ENCODE data around the gene CEMIP. TPM values are rescaled to one million over a fixed set of nuclear protein-coding genes. Genes with fewer than 3 reads are reported as not detected.

The CEMIP gene
- total and polyA plus RNA-seq, 2 experiments from 2014 or later, result 0.27 to 2.1 TPM

DNA sequence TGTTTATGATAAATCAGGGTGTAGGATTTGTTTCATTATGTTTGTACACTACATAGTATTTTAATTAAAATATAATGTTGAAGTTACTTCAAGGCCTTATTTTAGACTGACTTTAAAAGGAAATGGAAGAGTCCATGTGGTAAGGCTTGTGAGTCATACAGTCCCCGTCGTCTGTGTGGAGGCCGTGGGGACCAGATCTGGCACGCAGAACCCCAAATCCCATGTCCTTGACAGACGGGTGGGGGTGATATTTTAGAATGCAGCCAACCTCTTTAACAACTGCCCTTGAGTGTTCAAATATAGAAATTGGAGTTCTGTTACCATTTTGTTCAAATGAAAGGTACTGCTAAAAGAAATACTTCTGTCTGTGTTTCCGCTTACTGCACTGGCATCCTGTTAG lies 48.2 kb upstream of the CEMIP start (continued):
- TF ChIP-seq CREB1 (CRISPR knock-in tag; IDR thresholded peaks at IDR 0.05; ENCODE audit: low read depth) (no peak), ZNF331 (CRISPR knock-in tag; IDR thresholded peaks at IDR 0.05; ENCODE audit: low read depth) (no peak), ZNF114 (CRISPR knock-in tag; IDR thresholded peaks at IDR 0.05) (no peak), POLR2AphosphoS5 (IDR thresholded peaks at IDR 0.05; ENCODE audit: low read depth) (no peak), EZH2 (IDR thresholded peaks at IDR 0.05; ENCODE audit: low read depth, unreplicated experiment) (no peak), NANOG (IDR thresholded peaks at IDR 0.05; ENCODE audit: borderline replicate concordance) (no peak), EZH2phosphoT487 (IDR thresholded peaks at IDR 0.05; ENCODE audit: unreplicated experiment) (no peak), STAT1 (IDR thresholded peaks at IDR 0.05; ENCODE audit: unreplicated experiment) (no peak)
- TF ChIP-seq, protein P1, sequence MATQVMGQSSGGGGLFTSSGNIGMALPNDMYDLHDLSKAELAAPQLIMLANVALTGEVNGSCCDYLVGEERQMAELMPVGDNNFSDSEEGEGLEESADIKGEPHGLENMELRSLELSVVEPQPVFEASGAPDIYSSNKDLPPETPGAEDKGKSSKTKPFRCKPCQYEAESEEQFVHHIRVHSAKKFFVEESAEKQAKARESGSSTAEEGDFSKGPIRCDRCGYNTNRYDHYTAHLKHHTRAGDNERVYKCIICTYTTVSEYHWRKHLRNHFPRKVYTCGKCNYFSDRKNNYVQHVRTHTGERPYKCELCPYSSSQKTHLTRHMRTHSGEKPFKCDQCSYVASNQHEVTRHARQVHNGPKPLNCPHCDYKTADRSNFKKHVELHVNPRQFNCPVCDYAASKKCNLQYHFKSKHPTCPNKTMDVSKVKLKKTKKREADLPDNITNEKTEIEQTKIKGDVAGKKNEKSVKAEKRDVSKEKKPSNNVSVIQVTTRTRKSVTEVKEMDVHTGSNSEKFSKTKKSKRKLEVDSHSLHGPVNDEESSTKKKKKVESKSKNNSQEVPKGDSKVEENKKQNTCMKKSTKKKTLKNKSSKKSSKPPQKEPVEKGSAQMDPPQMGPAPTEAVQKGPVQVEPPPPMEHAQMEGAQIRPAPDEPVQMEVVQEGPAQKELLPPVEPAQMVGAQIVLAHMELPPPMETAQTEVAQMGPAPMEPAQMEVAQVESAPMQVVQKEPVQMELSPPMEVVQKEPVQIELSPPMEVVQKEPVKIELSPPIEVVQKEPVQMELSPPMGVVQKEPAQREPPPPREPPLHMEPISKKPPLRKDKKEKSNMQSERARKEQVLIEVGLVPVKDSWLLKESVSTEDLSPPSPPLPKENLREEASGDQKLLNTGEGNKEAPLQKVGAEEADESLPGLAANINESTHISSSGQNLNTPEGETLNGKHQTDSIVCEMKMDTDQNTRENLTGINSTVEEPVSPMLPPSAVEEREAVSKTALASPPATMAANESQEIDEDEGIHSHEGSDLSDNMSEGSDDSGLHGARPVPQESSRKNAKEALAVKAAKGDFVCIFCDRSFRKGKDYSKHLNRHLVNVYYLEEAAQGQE (IDR thresholded peaks at IDR 0.05; ENCODE audit: unreplicated experiment), result no peak
- TF ChIP-seq, protein P2, sequence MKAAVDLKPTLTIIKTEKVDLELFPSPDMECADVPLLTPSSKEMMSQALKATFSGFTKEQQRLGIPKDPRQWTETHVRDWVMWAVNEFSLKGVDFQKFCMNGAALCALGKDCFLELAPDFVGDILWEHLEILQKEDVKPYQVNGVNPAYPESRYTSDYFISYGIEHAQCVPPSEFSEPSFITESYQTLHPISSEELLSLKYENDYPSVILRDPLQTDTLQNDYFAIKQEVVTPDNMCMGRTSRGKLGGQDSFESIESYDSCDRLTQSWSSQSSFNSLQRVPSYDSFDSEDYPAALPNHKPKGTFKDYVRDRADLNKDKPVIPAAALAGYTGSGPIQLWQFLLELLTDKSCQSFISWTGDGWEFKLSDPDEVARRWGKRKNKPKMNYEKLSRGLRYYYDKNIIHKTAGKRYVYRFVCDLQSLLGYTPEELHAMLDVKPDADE (IDR thresholded peaks at IDR 0.05), result no peak
- TF ChIP-seq, protein P3, sequence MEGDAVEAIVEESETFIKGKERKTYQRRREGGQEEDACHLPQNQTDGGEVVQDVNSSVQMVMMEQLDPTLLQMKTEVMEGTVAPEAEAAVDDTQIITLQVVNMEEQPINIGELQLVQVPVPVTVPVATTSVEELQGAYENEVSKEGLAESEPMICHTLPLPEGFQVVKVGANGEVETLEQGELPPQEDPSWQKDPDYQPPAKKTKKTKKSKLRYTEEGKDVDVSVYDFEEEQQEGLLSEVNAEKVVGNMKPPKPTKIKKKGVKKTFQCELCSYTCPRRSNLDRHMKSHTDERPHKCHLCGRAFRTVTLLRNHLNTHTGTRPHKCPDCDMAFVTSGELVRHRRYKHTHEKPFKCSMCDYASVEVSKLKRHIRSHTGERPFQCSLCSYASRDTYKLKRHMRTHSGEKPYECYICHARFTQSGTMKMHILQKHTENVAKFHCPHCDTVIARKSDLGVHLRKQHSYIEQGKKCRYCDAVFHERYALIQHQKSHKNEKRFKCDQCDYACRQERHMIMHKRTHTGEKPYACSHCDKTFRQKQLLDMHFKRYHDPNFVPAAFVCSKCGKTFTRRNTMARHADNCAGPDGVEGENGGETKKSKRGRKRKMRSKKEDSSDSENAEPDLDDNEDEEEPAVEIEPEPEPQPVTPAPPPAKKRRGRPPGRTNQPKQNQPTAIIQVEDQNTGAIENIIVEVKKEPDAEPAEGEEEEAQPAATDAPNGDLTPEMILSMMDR (conservative IDR thresholded peaks at IDR 0.05; ENCODE audit: low read depth in 2 of 2), result no peak

DNA sequence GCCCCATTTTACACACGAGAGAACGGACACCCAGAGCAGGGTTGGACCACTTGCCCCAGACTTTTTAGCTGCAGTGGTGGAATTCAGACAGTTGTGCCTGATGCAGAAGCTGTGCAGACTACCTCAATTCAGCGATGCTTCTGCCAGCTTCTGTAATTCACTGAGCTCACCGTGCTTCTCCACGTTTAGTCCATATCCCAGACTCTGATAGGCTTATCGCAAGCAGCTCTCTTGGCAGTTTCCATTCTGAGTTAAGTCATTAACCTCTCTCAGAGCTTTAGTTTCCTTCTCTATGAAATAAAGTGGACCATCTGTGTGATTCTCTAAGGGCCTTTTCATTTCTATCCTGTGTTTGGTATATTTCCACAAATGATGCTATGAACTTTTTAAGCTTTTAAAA lies 47.0 kb upstream of the CEMIP start:
- no peaks in the 10 kb centered on the region for H3K27me3 ChIP-seq (ENCODE audit: insufficient read depth)
- H3K9me2 ChIP-seq (ENCODE audit: insufficient read depth), result no peaks in the 10 kb centered on the region
- no peak overlapping the region for H3K4me2 ChIP-seq
- H3K79me2 ChIP-seq (replicated peaks; ENCODE audit: insufficient read depth), result peaks cover 19% of the 10 kb centered on the region
- Mint-ChIP-seq H3K4me1 (peaks cover 30% of the 10 kb centered on the region), H3K4me3 (no peak overlapping the region), H3K27ac (no peak overlapping the region), H3K36me3 (ENCODE audit: low read depth) (peaks cover 2% of the 10 kb centered on the region), H3K9me3 (peaks cover 1% of the 10 kb centered on the region; the same call in 2 of the 3 replicates), H3K27me3 (ENCODE audit: insufficient read depth, low read depth, poor library complexity) (peaks cover 3% of the 10 kb centered on the region)
- H2AFZ ChIP-seq, result no peak overlapping the region
- ATAC-seq (no peak), DNase-seq (ENCODE audit: low spot score) (no peak)
- TF ChIP-seq ZNF331 (CRISPR knock-in tag; IDR thresholded peaks at IDR 0.05; ENCODE audit: low read depth) (no peak), ZNF114 (CRISPR knock-in tag; IDR thresholded peaks at IDR 0.05) (no peak), EZH2 (IDR thresholded peaks at IDR 0.05; ENCODE audit: low read depth, unreplicated experiment) (no peak), NANOG (IDR thresholded peaks at IDR 0.05; ENCODE audit: borderline replicate concordance) (no peak), EZH2phosphoT487 (IDR thresholded peaks at IDR 0.05; ENCODE audit: unreplicated experiment) (no peak)
- TF ChIP-seq, protein P1 (IDR thresholded peaks at IDR 0.05; ENCODE audit: unreplicated experiment), result no peak
- H3K27ac ChIP-seq (ENCODE audit: low read depth), result no peak overlapping the region
- peaks cover 12% of the 10 kb centered on the region; the same call in 1 of the 2 replicates for H4K20me1 ChIP-seq (replicated peaks; ENCODE audit: insufficient read depth)
- H3K4me1 ChIP-seq (ENCODE audit: insufficient read depth), result no peaks in the 10 kb centered on the region
- H3K4me3 ChIP-seq, result no peak overlapping the region
- no peaks in the 10 kb centered on the region for H3K36me3 ChIP-seq (ENCODE audit: insufficient read depth)
- H3F3A ChIP-seq (replicated peaks; ENCODE audit: low read depth), result no peaks in the 10 kb centered on the region
